K562 (cell line): ENCODE data around the gene EPPIN. TPM values are rescaled to one million over a fixed set of nuclear protein-coding genes. Genes with fewer than 3 reads are reported as not detected.

Experiments used
- HBP1 ChIP-seq: fragments of 450-650 bp; formaldehyde crosslinking; IDR thresholded peaks from 2 replicates; pipeline ENCODE4 v1.4.0; 2022; ENCODE audit warnings: missing genetic modification characterization
- IRF1 ChIP-seq: sonication (generic); formaldehyde crosslinking; IDR thresholded peaks from 2 replicates; pipeline ENCODE4 v1.8.0; 2022; ENCODE audit warnings: missing genetic modification reagents, mild to moderate bottlenecking, borderline replicate concordance
- JUND ChIP-seq, 2 experiments: IDR thresholded peaks; 2 replicates in 1 of 2; 3 replicates in 1 of 2; pipeline ENCODE4 v1.6.1; 2011; ENCODE audit warnings: borderline replicate concordance in 2 of 2, low read depth in 2 of 2, low read length in 2 of 2, improper control_type of control experiment in 1 of 2, missing biosample characterization in 1 of 2, missing genetic modification characterization in 1 of 2, missing genetic modification reagents in 1 of 2
- NR2C1 ChIP-seq, 2 experiments: fragments of 450-650 bp; IDR thresholded peaks; 2 replicates each; pipeline ENCODE4 v1.6.1; 2017; ENCODE audit warnings: mild to moderate bottlenecking in 2 of 2, antibody characterized with exemption in 1 of 2, inconsistent platforms in 1 of 2, missing compliant biosample characterization in 1 of 2, missing genetic modification characterization in 1 of 2
- NR2F6 ChIP-seq: fragments of 450-650 bp; formaldehyde crosslinking; IDR thresholded peaks from 2 replicates; pipeline ENCODE4 v1.4.0; 2020; ENCODE audit warnings: mild to moderate bottlenecking
- REST ChIP-seq, 2 experiments: fragments of 450-650 bp; formaldehyde crosslinking in 1 of 2; IDR thresholded peaks; 2 replicates each; pipeline versions ENCODE4 v1.4.0 to v1.6.1; 2014 to 2020; ENCODE audit warnings: mild to moderate bottlenecking in 2 of 2, borderline replicate concordance in 1 of 2, low read depth in 1 of 2
- SAP30 ChIP-seq: fragments of 200-600 bp; sonication (generic); IDR thresholded peaks from 2 replicates; pipeline ENCODE4 v1.6.1; 2012; ENCODE audit warnings: borderline replicate concordance, low read depth, mild to moderate bottlenecking, moderate library complexity, low read length, control low read depth, inconsistent platforms; ENCODE audit not compliant: insufficient read depth, poor library complexity, severe bottlenecking
- THAP7 ChIP-seq: fragments of 250-450 bp; sonication (Bioruptor Pico); IDR thresholded peaks from 2 replicates; pipeline ENCODE4 v1.5.0; 2021
- USF1 ChIP-seq: sonication (generic); formaldehyde crosslinking; IDR thresholded peaks from 2 replicates; pipeline ENCODE4 v1.9.0; 2022; ENCODE audit warnings: mild to moderate bottlenecking, missing genetic modification reagents
- ZNF165 ChIP-seq: fragments of 250-450 bp; sonication (Bioruptor Pico); IDR thresholded peaks from 2 replicates; pipeline ENCODE4 v1.4.0; 2020; ENCODE audit warnings: borderline replicate concordance
- ZNF780A ChIP-seq: fragments of 250-450 bp; sonication (Bioruptor Pico); IDR thresholded peaks from 2 replicates; pipeline ENCODE4 v1.5.0; 2021; ENCODE audit warnings: mild to moderate bottlenecking
- polyA plus RNA-seq, 8 experiments: library from polyadenylated mRNA; depleted of rRNA in 4 of 8; stranded (reverse) in 5 of 8; unstranded in 3 of 8; fragments of >200 nt; fragmentation: Nextera tagmentation in 2 of 8; fragmentation: Illumina TruSeq in 1 of 8; extraction: Ambion mirVana in 2 of 8; extraction: Trizol in 1 of 8; gene quantifications; 2 replicates each; pipeline versions ENCODE4 v1.2.1 to v1.2.3, GENCODE V29; 2011 to 2014; ENCODE audit warnings: inconsistent platforms in 1 of 8, missing spikeins in 1 of 8
- total RNA-seq, 7 experiments: library from RNA; depleted of rRNA in 6 of 7; stranded (reverse); fragments of >200 nt in 6 of 7; fragmentation: Illumina TruSeq in 2 of 7; extraction: Trizol in 2 of 7; gene quantifications; 2 replicates each; pipeline versions ENCODE4 v1.2.1 to v1.2.3, GENCODE V29; 2011 to 2021; ENCODE audit warnings: low replicate concordance in 1 of 7

The EPPIN gene
- total and polyA plus RNA-seq, 9 of the 15 experiments (the other 6 are each of a cell fraction or from before 2014, with no cell fraction given): not detected

- TF ChIP-seq JUND (IDR thresholded peaks at IDR 0.05; ENCODE audit: borderline replicate concordance, low read depth, low read length): peak; percentile 61; the same call in 1 of the 2 replicates
- TF ChIP-seq JUND (tag; IDR thresholded peaks at IDR 0.05; ENCODE audit: borderline replicate concordance, low read depth, low read length): peak; percentile 40; the same call in 1 of the 3 replicates
- TF ChIP-seq ZNF780A: no peak
- TF ChIP-seq THAP7 (CRISPR knock-in tag): no peak
- no peak for TF ChIP-seq NR2C1 (IDR thresholded peaks at IDR 0.05)
- peak; percentile 56 for TF ChIP-seq NR2C1 (tag; IDR thresholded peaks at IDR 0.05)
- no peak for TF ChIP-seq IRF1 (CRISPR knock-in tag)
- TF ChIP-seq SAP30: no peak
- TF ChIP-seq USF1 (CRISPR knock-in tag): no peak
- TF ChIP-seq HBP1: peak; percentile 78; the same call in 1 of the 2 replicates
- no peak for TF ChIP-seq NR2F6 (CRISPR knock-in tag)
- no peak for TF ChIP-seq REST (IDR thresholded peaks at IDR 0.05; ENCODE audit: borderline replicate concordance)
- no peak for TF ChIP-seq REST (CRISPR knock-in tag; IDR thresholded peaks at IDR 0.05; ENCODE audit: low read depth)
- TF ChIP-seq ZNF165 (CRISPR knock-in tag): no peak
These were observed 38.9 kb downstream of the EPPIN start (continued) for GRCh38 chr20:45508068-45508886.
